ENCODE measurements around the gene SULT2B1.
A peak's percentile ranks its signal among the peaks of the same experiment; 100 is the strongest.

SULT2B1 gene

DNA sequence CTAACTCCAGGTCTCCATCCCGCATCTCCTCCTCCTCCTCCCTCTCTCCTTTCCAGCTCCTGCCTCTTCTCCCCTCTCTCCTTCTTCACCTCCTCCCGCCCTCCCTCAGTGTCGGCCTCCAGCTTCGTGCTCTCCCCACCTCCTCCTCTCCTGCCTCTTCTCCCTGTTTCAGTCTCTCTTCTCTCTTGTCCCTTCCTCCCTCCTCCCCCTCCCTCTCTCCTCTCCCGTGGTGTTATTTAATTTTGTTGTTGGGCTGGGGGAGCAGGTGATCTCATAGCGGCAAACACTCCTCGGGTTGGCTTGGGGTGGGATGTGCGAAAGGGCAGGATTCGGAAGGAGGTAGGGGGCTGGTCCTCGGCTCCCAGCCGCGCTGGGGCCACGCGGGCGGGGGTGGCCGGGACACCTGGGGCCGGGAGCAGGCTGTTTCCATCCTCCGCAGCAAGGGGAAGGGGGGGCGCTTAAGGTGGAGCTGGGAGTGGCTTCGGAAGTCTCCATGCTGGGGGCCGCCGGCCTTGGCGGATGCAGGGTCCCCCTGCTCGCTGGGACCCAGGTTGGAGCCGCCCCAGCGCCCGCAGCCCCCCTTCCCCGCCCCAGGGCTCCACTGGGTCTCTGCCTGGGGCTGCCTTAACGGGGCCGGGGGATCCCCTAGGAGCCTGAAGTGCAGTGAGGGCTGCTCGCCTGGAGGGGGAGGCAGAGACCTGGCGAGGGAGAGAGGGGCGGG lies 94.2 kb downstream of the SULT2B1 start, which contains the start of gene CA11:
Gene CA11, minus strand, starts transcription at position 187 of the 721 bp plus-strand sequence. CDS start 555 bp downstream, outside the sequence.
- TF ChIP-seq, protein P1, sequence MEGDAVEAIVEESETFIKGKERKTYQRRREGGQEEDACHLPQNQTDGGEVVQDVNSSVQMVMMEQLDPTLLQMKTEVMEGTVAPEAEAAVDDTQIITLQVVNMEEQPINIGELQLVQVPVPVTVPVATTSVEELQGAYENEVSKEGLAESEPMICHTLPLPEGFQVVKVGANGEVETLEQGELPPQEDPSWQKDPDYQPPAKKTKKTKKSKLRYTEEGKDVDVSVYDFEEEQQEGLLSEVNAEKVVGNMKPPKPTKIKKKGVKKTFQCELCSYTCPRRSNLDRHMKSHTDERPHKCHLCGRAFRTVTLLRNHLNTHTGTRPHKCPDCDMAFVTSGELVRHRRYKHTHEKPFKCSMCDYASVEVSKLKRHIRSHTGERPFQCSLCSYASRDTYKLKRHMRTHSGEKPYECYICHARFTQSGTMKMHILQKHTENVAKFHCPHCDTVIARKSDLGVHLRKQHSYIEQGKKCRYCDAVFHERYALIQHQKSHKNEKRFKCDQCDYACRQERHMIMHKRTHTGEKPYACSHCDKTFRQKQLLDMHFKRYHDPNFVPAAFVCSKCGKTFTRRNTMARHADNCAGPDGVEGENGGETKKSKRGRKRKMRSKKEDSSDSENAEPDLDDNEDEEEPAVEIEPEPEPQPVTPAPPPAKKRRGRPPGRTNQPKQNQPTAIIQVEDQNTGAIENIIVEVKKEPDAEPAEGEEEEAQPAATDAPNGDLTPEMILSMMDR (IDR thresholded peaks at IDR 0.05; ENCODE audit: low read depth, low read length): peak; percentile 88
- DNase-seq (ENCODE audit: low read depth, low spot score): peak; percentile 80
- H3K4me3 ChIP-seq (ENCODE audit: low read depth, low read length): peak within 1 kb of the TSS; percentile 42
- in situ Hi-C loops (cut with HindIII; ENCODE audit: low sequenced_read_pairs): no loop called here

- in situ Hi-C loops (cut with HindIII; ENCODE audit: low sequenced_read_pairs): no loop called here
- TF ChIP-seq, protein P1 (IDR thresholded peaks at IDR 0.05; ENCODE audit: low read depth, low read length): no peak
- H3K4me3 ChIP-seq (ENCODE audit: low read depth, low read length): peak overlapping the region; percentile 42
- no peak for DNase-seq (ENCODE audit: low read depth, low spot score)
Observed at GRCh38 chr19:48646722-48647216, 94.8 kb downstream of the SULT2B1 start.

DNA sequence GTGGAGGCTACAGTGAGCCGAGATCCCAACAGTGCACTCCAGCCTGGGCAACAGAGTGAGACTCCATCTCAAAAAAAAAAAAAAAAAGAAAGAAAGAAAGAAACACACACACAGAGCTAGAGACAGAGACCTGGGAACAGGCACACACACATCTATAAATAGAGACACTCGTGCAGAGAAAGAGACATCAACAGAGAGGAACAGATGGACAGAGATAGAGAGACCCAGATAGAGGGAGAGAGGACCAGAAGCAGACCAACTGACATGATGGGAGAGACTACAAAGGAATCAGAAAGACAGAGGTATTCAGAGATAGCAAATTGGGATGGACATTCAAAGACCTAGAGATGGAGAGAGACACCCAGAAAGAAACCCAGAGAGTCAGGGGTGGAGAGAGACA lies 96.2 kb downstream of the SULT2B1 start:
- no peak for DNase-seq (ENCODE audit: low read depth, low spot score)
- no peak overlapping the region for H3K4me3 ChIP-seq (ENCODE audit: low read depth, low read length)
- TF ChIP-seq, protein P1 (IDR thresholded peaks at IDR 0.05; ENCODE audit: low read depth, low read length): no peak
- in situ Hi-C loops (cut with HindIII; ENCODE audit: low sequenced_read_pairs): no loop called here
